Measurements from ENCODE around the gene ATP9B. TPM values are rescaled to one million over a fixed set of nuclear protein-coding genes. Genes with fewer than 3 reads are reported as not detected.

Gene ATP9B
- total RNA-seq, 1 donor from 2014 or later: 37.3 TPM

DNA sequence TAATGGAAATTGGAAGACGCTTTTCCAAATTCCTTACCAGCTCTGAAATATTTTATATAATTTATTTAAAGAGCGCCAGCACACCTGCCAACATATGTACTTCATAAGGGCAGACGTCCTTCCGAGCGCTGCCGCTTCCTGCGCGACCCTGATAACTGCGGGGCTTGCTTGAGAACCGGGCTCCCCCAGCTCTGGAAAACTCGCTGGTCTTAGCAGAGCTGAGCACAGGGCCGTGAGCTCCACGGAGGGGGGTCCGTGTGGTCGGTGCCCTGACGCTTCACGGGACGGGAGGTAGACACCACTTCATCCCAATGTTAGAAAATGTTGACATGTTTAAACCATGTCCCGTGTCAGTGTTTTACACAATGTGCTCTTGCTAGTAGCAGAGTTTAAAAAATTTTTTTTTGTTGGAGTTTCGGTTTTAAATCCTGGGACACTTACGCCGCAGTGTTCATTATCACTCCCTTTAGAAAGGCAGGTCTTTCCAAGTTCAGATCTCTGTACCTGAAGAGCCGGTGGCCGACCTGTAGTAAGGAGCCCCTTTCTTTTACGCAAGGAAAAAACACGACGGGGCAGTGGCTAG lies 328.1 kb downstream of the ATP9B start:
- TF ChIP-seq, protein P1, sequence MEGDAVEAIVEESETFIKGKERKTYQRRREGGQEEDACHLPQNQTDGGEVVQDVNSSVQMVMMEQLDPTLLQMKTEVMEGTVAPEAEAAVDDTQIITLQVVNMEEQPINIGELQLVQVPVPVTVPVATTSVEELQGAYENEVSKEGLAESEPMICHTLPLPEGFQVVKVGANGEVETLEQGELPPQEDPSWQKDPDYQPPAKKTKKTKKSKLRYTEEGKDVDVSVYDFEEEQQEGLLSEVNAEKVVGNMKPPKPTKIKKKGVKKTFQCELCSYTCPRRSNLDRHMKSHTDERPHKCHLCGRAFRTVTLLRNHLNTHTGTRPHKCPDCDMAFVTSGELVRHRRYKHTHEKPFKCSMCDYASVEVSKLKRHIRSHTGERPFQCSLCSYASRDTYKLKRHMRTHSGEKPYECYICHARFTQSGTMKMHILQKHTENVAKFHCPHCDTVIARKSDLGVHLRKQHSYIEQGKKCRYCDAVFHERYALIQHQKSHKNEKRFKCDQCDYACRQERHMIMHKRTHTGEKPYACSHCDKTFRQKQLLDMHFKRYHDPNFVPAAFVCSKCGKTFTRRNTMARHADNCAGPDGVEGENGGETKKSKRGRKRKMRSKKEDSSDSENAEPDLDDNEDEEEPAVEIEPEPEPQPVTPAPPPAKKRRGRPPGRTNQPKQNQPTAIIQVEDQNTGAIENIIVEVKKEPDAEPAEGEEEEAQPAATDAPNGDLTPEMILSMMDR (IDR thresholded peaks at IDR 0.05; ENCODE audit: unreplicated experiment): no peak
- H3K4me3 Mint-ChIP-seq (ENCODE audit: unreplicated experiment): peak overlapping the region; percentile 79
- H3K9me3 Mint-ChIP-seq (ENCODE audit: unreplicated experiment): no peaks in the 10 kb centered on the region
- H3K27me3 Mint-ChIP-seq (ENCODE audit: unreplicated experiment): peaks cover 28% of the 10 kb centered on the region
- H3K36me3 Mint-ChIP-seq (ENCODE audit: low read depth, unreplicated experiment): peaks cover 13% of the 10 kb centered on the region
- no peak overlapping the region for H3K27ac Mint-ChIP-seq (ENCODE audit: unreplicated experiment)
- peaks cover 11% of the 10 kb centered on the region for H3K4me1 Mint-ChIP-seq (ENCODE audit: unreplicated experiment)
- no peak for DNase-seq (ENCODE audit: low spot score)

DNA sequence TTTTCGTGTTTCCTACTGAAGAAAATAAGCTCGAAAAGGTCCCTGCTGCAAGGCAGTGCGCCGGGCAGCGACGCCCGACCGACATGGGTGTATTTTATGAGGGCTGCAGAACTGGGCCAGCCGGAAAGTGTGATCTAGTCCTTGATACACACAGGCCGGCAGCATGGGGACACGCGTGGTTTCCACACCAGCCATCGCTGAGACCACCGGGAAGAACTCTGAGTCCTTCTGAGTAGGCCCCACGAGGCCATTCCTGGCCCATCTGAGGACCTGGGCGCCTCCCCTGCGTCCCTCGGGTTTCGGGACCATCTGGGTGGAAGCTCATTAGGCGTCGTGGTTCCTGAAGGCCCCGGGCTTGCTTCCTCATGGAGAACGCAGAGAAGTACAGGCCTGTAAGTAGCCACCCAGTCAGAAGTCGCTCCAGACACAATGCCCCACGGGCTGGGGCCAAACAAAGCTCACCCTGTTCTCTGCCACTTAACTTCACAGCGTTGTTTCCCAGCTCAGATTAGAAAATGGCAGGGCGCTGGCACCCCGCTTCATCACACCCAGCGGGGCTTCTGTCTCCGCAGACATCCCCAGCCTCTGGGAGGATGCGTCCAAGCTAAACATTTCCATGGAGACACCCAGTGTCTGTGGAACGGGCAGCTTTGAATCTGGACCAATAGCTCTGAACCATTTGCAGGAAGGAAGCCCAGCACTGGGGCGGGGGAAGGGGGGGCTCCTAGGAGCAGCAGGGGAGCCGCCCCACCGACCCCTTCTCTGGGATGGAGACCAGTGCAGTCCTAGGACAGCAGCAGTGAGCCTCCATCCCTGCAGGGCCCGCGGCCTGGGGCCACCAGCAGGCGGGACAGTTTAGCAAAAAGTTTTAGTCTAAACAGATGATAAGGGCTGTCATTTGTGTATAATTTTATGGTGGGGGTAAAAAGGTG lies 328.9 kb downstream of the ATP9B start:
- no peaks in the 10 kb centered on the region for H3K9me3 Mint-ChIP-seq (ENCODE audit: unreplicated experiment)
- H3K4me1 Mint-ChIP-seq (ENCODE audit: unreplicated experiment): peaks cover 12% of the 10 kb centered on the region
- peak overlapping the region; percentile 92 for H3K4me3 Mint-ChIP-seq (ENCODE audit: unreplicated experiment)
- no peak overlapping the region for H3K27ac Mint-ChIP-seq (ENCODE audit: unreplicated experiment)
- H3K27me3 Mint-ChIP-seq (ENCODE audit: unreplicated experiment): peaks cover 26% of the 10 kb centered on the region
- H3K36me3 Mint-ChIP-seq (ENCODE audit: low read depth, unreplicated experiment): peaks cover 13% of the 10 kb centered on the region
- no peak for DNase-seq (ENCODE audit: low spot score)
- TF ChIP-seq, protein P1 (IDR thresholded peaks at IDR 0.05; ENCODE audit: unreplicated experiment): no peak

DNA sequence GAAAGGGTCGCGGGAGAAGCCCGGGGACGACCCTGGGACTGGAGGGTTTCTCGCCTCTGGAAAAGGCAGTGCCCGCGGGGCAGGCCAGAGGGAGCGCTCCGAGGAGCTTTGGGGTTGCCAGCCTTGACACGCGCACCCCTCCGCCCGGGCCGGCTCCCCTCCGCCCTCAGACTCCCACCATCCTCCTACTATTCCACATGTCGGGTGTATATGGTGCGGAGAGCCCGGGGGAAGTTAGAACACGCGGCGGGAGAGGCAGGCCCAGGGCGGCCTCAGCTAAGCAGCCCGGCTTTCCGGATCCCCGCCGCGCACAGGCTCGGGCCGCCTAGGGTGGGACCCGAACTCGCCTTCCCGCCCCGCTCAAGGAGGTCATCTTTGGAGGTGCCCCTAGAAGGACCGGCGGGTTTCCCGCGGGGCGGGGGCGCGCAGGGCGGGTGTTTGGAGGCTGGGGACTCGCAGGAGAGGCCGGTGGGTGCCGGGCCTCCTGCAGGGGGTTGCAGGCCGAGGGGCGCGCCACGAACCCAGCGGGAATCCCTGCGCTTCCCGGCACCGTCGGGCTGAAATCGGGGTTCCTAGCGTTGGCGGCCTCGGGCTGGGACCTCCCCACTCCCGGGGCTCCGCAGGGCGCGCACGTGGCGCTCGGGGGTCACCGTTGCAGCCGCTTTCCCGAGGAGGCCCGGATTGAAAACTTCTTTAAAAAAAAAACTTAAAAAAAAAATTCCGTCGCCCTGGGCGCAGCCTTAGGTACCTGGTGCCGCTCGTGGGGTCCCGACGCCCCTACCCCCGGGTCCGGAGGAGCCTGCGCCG lies 330.3 kb downstream of the ATP9B start:
- Mint-ChIP-seq H3K4me3 (ENCODE audit: unreplicated experiment) (peak overlapping the region; percentile 92), H3K27me3 (ENCODE audit: unreplicated experiment) (peaks cover 32% of the 10 kb centered on the region), H3K9me3 (ENCODE audit: unreplicated experiment) (no peaks in the 10 kb centered on the region), H3K27ac (ENCODE audit: unreplicated experiment) (peak overlapping the region; percentile 75), H3K36me3 (ENCODE audit: low read depth, unreplicated experiment) (peaks cover 9% of the 10 kb centered on the region), H3K4me1 (ENCODE audit: unreplicated experiment) (peaks cover 20% of the 10 kb centered on the region)
- TF ChIP-seq, protein P1 (IDR thresholded peaks at IDR 0.05; ENCODE audit: unreplicated experiment): no peak
- peak; percentile 38 for DNase-seq (ENCODE audit: low spot score)

DNA sequence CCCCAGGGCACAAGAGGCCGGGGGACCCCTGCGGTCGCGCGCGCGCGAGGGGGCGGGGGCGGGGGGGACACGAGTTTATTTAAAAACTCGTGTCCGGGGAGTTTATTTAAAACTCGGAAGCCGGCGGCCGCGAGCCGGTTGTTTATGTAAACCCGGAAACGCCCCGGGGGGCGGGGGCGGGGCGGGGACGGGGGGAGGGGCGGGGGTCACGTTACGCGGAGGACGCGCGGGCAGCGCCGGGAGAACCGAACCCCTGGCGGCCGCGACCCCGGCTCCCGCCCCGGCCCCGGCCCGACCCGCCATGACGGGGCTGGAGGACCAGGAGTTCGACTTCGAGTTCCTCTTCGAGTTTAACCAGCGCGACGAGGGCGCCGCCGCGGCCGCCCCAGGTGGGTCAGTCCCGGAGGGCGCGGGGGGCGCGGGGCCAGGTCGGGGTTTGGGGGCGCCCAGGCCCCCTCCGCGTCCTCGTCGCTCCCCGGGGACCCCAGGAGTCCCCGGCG lies 330.9 kb downstream of the ATP9B start:
- DNase-seq (ENCODE audit: low spot score): no peak
- Mint-ChIP-seq H3K9me3 (ENCODE audit: unreplicated experiment) (no peaks in the 10 kb centered on the region), H3K27me3 (ENCODE audit: unreplicated experiment) (peaks cover 28% of the 10 kb centered on the region), H3K4me3 (ENCODE audit: unreplicated experiment) (no peak overlapping the region), H3K4me1 (ENCODE audit: unreplicated experiment) (peaks cover 25% of the 10 kb centered on the region), H3K27ac (ENCODE audit: unreplicated experiment) (no peak overlapping the region), H3K36me3 (ENCODE audit: low read depth, unreplicated experiment) (peaks cover 9% of the 10 kb centered on the region)
- TF ChIP-seq, protein P1 (IDR thresholded peaks at IDR 0.05; ENCODE audit: unreplicated experiment): no peak

All from endothelial cell (in vitro differentiated cells).